IMR-90 (cell line): Measurements from ENCODE around the gene DRD4.

Experiments used
- CTCF ChIP-seq: conservative IDR thresholded peaks from 2 replicates; pipeline ENCODE4 v1.5.1; 2012; ENCODE audit warnings: mild to moderate bottlenecking, low read depth, low read length, improper control_type of control experiment
- ELK1 ChIP-seq: fragments of 150-350 bp; IDR thresholded peaks from 2 replicates; pipeline ENCODE4 v1.6.1; 2016; ENCODE audit warnings: low read depth, mild to moderate bottlenecking, low read length, moderate library complexity, borderline replicate concordance
- FOS ChIP-seq: fragments of 150-350 bp; IDR thresholded peaks from 2 replicates; pipeline ENCODE4 v1.6.1; 2016; ENCODE audit warnings: low read depth, low read length
- MAFK ChIP-seq: IDR thresholded peaks from 2 replicates; pipeline ENCODE4 v1.6.1; 2012; ENCODE audit warnings: low read depth, low read length, improper control_type of control experiment
- MXI1 ChIP-seq: IDR thresholded peaks from 2 replicates; pipeline ENCODE4 v1.6.1; 2012; ENCODE audit warnings: low read depth, mild to moderate bottlenecking, low read length, moderate library complexity, borderline replicate concordance
- NFE2L2 ChIP-seq: fragments of 150-350 bp; IDR thresholded peaks from 2 replicates; pipeline ENCODE4 v1.6.1; 2016; ENCODE audit warnings: low read depth, mild to moderate bottlenecking, low read length
- POLR2A ChIP-seq: IDR thresholded peaks from 2 replicates; pipeline ENCODE4 v1.6.1; 2012; ENCODE audit warnings: mild to moderate bottlenecking, low read depth, low read length
- RAD21 ChIP-seq: IDR thresholded peaks from 2 replicates; pipeline ENCODE4 v1.6.1; 2012; ENCODE audit warnings: low read length, improper control_type of control experiment
- RCOR1 ChIP-seq: IDR thresholded peaks from 2 replicates; pipeline ENCODE4 v1.6.1; 2012; ENCODE audit warnings: mild to moderate bottlenecking, low read length, improper control_type of control experiment; ENCODE audit not compliant: insufficient replicate concordance
- RFX5 ChIP-seq: IDR thresholded peaks from 2 replicates; pipeline ENCODE4 v1.8.0; 2012; ENCODE audit warnings: low read depth, mild to moderate bottlenecking, low read length, moderate library complexity
- SMC3 ChIP-seq: fragments of 150-350 bp; IDR thresholded peaks from 2 replicates; pipeline ENCODE4 v1.6.1; 2016; ENCODE audit warnings: low read depth, mild to moderate bottlenecking, antibody characterized with exemption, low read length, moderate library complexity

- TF ChIP-seq CTCF (no peak), MXI1 (no peak), MAFK (no peak), NFE2L2 (no peak), RAD21 (no peak), POLR2A (no peak), RFX5 (no peak), SMC3 (no peak), FOS (no peak), ELK1 (no peak), RCOR1 (no peak)
Observed at GRCh38 chr11:655036-655726, 18.1 kb downstream of the DRD4 start.
